K562 (cell line): ENCODE data around the gene FBXO44. TPM values are rescaled to one million over a fixed set of nuclear protein-coding genes. Genes with fewer than 3 reads are reported as not detected.
A peak's percentile ranks its signal among the peaks of the same experiment; 100 is the strongest.

Experiments used
- CC2D1A ChIP-seq: fragments of 450-650 bp; IDR thresholded peaks from 2 replicates; pipeline ENCODE4 v1.6.1; 2017; ENCODE audit warnings: mild to moderate bottlenecking
- CHD4 ChIP-seq: fragments of 200-600 bp; sonication (generic); IDR thresholded peaks from 3 replicates; pipeline ENCODE4 v1.6.1; 2012; ENCODE audit warnings: low read depth, mild to moderate bottlenecking, mixed read lengths, low read length, inconsistent platforms; ENCODE audit not compliant: insufficient read depth, insufficient replicate concordance, poor library complexity, severe bottlenecking
- DDX20 ChIP-seq: fragments of 450-650 bp; IDR thresholded peaks from 2 replicates; pipeline ENCODE4 v1.6.1; 2016; ENCODE audit warnings: missing genetic modification characterization, low read depth, mild to moderate bottlenecking, missing compliant biosample characterization, moderate library complexity
- ELF4 ChIP-seq: fragments of 450-650 bp; formaldehyde crosslinking; IDR thresholded peaks from 2 replicates; pipeline ENCODE4 v1.4.0; 2022; ENCODE audit warnings: missing genetic modification characterization
- HNRNPK ChIP-seq: fragments of 200-400 bp; formaldehyde crosslinking; IDR thresholded peaks from one replicate; pipeline ENCODE4 v1.6.1; 2018; ENCODE audit warnings: mild to moderate bottlenecking, low read depth, low read length; ENCODE audit not compliant: poor library complexity, severe bottlenecking
- L3MBTL2 ChIP-seq: fragments of 450-650 bp; IDR thresholded peaks from 2 replicates; pipeline ENCODE4 v1.6.1; 2016; ENCODE audit warnings: mild to moderate bottlenecking, moderate library complexity
- MTA1 ChIP-seq: fragments of 450-650 bp; IDR thresholded peaks from 2 replicates; pipeline ENCODE4 v1.6.1; 2017; ENCODE audit warnings: borderline replicate concordance
- MYC ChIP-seq, 2 experiments: fragments of 250-450 bp in 1 of 2; sonication (Bioruptor Pico) in 1 of 2; IDR thresholded peaks; 2 replicates each; pipeline versions ENCODE4 v1.5.1 to v1.6.1; 2012 to 2021; ENCODE audit warnings: low read depth in 2 of 2, borderline replicate concordance in 1 of 2, improper control_type of control experiment in 1 of 2, low read length in 1 of 2, mild to moderate bottlenecking in 1 of 2, moderate library complexity in 1 of 2
- POLR3G ChIP-seq: IDR thresholded peaks from 2 replicates; pipeline ENCODE4 v1.6.1; 2011; ENCODE audit not compliant: insufficient read length, insufficient replicate concordance; ENCODE audit errors: extremely low read depth
- SMARCE1 ChIP-seq: fragments of 450-650 bp; IDR thresholded peaks from 2 replicates; pipeline ENCODE4 v1.7.1; 2016; ENCODE audit warnings: mild to moderate bottlenecking
- polyA plus RNA-seq, 8 experiments: library from polyadenylated mRNA; depleted of rRNA in 4 of 8; stranded (reverse) in 5 of 8; unstranded in 3 of 8; fragments of >200 nt; fragmentation: Nextera tagmentation in 2 of 8; fragmentation: Illumina TruSeq in 1 of 8; extraction: Ambion mirVana in 2 of 8; extraction: Trizol in 1 of 8; gene quantifications; 2 replicates each; pipeline versions ENCODE4 v1.2.1 to v1.2.3, GENCODE V29; 2011 to 2014; ENCODE audit warnings: inconsistent platforms in 1 of 8, missing spikeins in 1 of 8
- total RNA-seq, 7 experiments: library from RNA; depleted of rRNA in 6 of 7; stranded (reverse); fragments of >200 nt in 6 of 7; fragmentation: Illumina TruSeq in 2 of 7; extraction: Trizol in 2 of 7; gene quantifications; 2 replicates each; pipeline versions ENCODE4 v1.2.1 to v1.2.3, GENCODE V29; 2011 to 2021; ENCODE audit warnings: low replicate concordance in 1 of 7
- TF ChIP-seq, protein P1 (sequence below): sonication (generic); formaldehyde crosslinking; IDR thresholded peaks from 2 replicates; pipeline ENCODE4 v1.8.0; 2022; ENCODE audit warnings: mild to moderate bottlenecking, missing genetic modification reagents
- TF ChIP-seq, protein P2 (sequence below): fragments of 450-650 bp; formaldehyde crosslinking; IDR thresholded peaks from 2 replicates; pipeline ENCODE4 v1.4.0; 2020; ENCODE audit warnings: mild to moderate bottlenecking, mixed read lengths

FBXO44 gene
- total and polyA plus RNA-seq, 9 of the 15 experiments (the other 6 are each of a cell fraction or from before 2014, with no cell fraction given) = 0.69 to 20.9 (median 6.7) TPM

DNA sequence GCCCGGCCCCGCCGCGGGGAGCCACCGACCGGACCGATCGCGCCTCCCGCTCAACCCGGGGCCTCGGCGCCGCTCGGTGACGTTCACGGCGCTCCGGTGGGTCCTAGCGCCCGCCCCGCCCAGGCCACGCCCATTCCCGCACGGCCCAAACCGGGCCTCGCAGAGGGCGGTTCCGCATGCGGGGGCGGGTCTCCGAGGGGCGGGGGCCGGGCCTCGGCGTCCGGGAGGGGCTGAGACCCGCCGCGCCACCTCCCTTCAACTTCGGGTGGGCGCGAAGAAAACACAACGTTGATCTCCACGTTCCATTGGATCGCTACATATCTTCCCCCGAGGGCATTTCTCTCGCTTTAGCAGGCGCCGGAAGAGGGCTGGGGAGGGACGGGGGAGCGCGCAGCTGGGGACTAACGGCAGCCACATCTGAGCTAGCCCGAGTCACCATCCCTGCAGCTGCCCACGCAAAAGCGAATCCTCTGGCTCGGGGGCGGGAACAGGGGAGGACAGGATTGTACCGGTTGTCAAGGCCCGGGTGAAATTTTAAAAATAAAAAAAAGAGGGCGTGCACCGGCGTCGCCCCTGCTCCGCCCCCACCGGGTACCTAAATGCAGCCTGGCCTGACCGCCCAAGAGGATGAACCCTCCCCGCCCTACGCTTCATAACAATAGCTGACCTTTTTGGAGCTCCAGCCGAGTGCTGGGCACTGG is 26.5 kb downstream of the FBXO44 start, which contains the start of gene MAD2L2 (continued):
- TF ChIP-seq CC2D1A (no peak; the same call in 1 of the 2 replicates), SMARCE1 (peak; percentile 57), L3MBTL2 (peak; percentile 62), ELF4 (CRISPR knock-in tag) (peak; percentile 42; the same call in 1 of the 2 replicates), CHD4 (no peak), POLR3G (no peak), DDX20 (tag) (no peak), MTA1 (peak; percentile 90), HNRNPK (peak; percentile 58), MYC (IDR thresholded peaks at IDR 0.05; ENCODE audit: low read depth, low read length) (peak; percentile 70; the same call in 1 of the 2 replicates), MYC (CRISPR knock-in tag; IDR thresholded peaks at IDR 0.05; ENCODE audit: borderline replicate concordance, low read depth) (peak; percentile 56; the same call in 1 of the 2 replicates)
- TF ChIP-seq, protein P1, sequence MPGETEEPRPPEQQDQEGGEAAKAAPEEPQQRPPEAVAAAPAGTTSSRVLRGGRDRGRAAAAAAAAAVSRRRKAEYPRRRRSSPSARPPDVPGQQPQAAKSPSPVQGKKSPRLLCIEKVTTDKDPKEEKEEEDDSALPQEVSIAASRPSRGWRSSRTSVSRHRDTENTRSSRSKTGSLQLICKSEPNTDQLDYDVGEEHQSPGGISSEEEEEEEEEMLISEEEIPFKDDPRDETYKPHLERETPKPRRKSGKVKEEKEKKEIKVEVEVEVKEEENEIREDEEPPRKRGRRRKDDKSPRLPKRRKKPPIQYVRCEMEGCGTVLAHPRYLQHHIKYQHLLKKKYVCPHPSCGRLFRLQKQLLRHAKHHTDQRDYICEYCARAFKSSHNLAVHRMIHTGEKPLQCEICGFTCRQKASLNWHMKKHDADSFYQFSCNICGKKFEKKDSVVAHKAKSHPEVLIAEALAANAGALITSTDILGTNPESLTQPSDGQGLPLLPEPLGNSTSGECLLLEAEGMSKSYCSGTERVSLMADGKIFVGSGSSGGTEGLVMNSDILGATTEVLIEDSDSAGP (CRISPR knock-in tag) = no peak
- TF ChIP-seq, protein P2, sequence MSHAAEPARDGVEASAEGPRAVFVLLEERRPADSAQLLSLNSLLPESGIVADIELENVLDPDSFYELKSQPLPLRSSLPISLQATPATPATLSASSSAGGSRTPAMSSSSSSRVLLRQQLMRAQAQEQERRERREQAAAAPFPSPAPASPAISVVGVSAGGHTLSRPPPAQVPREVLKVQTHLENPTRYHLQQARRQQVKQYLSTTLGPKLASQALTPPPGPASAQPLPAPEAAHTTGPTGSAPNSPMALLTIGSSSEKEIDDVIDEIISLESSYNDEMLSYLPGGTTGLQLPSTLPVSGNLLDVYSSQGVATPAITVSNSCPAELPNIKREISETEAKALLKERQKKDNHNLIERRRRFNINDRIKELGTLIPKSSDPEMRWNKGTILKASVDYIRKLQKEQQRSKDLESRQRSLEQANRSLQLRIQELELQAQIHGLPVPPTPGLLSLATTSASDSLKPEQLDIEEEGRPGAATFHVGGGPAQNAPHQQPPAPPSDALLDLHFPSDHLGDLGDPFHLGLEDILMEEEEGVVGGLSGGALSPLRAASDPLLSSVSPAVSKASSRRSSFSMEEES = no peak
